ENCODE measurements around the gene SLC25A42.
"Not testable (repeated sequence)": the region's sequence is repeated elsewhere in the genome, so short reads cannot be mapped to it uniquely, and the experiment has no call there.

SLC25A42 gene, protein sequence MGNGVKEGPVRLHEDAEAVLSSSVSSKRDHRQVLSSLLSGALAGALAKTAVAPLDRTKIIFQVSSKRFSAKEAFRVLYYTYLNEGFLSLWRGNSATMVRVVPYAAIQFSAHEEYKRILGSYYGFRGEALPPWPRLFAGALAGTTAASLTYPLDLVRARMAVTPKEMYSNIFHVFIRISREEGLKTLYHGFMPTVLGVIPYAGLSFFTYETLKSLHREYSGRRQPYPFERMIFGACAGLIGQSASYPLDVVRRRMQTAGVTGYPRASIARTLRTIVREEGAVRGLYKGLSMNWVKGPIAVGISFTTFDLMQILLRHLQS

DNA sequence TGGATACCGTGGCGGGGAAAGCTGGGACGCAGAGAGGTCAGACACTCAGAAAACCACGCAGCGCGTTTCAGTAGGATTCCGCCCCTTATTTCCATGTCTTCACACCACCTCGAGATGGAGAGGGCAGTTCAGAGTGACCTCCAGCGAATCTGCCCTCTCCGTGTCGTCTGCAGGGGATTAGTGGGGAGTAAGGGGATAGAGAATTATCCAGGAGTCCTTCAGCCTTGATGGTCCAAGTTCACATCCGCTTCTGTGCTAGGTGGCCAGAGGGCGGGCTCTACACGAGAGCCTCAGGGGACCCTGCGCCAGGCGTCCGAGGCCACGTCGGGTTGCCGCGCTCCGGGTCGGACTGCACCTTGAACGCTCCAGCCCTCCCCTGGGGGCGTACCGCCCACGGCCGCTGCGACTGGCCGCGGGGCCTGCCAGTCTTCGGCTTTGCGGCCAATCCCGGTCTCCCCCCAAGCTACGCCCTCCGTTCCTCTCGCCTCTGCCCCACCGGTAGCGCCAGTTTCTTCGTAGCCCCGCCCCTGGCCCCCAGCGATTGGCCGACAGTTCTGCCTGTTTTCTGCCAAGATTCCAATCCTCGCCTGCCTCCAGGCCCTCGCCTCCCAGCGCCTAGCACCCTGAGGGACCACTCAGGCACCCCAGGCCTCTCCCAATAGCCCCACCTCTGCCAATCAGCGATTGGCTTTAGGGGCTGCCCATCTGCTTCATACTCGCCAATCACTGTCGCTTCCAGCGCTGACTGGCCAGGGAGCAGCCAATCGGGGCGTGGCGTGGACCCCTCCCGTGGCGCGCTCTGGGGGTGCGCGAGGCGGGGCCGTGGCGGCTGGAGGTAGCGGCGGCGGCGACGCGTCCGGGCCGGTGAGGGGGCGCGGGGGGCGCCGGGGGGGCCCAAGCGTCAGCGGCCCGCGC, at the start of gene SLC25A42:
SLC25A42 (plus strand) TSS at position 812 of the 915 bp plus-strand sequence. CDS start 32,131 bp downstream, outside the sequence.
- peak; percentile 97 for DNase-seq (ENCODE audit: low read depth)

DNA sequence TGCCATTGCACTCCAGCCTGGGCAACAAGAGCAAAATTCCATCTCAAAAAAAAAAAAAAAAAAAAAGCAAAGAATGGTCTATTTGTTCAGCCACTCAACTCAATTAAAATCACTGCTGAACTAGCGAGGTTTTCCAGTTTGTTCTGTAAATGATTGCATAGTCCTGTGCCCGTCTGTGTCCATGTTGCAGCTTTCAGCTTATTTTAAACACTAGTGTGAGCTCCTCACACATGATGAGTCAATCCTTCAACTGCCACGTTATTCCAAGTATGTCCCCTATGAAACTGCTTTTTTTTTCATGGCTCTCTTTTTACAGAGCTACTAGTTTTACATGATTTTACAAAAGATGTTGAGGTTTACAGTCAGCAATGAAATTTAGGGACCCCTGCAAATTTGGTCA, 42.7 kb upstream of the SLC25A42 start:
- DNase-seq (ENCODE audit: low read depth), result peak; percentile 34

DNA sequence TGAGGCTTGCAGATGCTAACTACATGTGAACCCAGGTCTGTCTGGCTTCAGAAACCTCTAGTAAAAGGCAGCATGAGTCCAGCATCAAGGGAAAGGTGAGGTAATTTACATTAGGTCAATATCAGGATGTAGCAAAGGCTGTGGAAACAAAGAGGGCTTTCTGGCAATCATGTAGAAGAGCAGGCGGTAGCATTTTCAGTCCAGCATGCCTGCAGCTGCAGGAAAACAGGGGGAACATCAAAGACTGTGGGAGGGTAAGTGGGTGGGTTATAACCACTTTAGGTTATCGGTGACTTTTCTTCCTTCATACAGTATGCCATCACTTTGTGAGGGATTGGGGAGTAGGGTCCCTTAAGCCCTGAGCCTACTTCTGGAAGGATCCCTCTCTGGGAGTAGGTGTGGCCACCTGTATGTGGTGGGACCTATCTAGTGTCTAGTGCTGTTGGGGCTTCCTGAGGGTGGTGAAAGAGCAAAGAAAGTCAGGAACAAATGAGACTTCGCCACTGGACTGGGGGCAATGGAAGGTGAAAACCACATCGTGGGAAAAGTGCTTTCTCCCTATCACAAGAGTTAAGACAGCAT, 41.3 kb upstream of the SLC25A42 start:
- no peak for DNase-seq (ENCODE audit: low read depth)

DNA sequence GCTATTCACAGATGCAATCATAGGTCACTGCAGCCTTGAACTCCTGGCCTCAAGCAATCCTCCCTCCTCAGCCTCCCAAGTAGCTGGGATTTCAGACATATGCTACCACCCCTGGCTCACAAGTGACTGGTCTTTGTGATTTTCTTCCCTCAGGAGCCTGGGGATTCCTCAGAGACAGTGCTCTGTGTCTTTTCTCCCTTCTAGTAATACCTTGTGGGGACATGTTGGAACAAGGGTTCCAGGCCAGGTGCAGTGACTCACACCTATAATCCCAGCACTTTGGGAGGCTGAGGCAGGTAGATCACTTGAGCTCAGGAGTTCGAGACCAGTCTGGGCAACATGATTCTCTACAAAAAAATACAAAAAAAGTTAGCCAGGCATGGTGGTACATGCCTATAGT, 40.4 kb upstream of the SLC25A42 start:
- not testable (repeated sequence) for DNase-seq (ENCODE audit: low read depth)

DNA sequence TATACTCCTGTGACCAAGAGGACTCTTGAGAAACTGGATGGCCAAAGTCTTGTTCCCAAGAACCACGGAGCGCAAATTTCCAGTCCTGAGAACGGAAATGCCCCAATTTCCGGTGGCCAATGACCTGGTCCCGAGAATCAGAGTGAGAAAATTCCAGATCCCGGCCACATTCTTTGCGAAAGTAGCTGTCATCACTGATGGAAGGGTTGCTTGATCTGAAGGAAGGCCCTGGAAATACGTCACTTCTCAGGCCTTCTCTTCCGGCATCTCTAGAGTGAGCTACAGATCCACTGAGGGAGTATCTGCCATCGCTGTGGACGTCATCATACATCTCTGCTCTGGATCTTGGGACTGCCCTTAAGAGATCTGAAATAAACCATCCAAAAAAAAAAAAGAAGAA, 37.9 kb upstream of the SLC25A42 start:
- no peak for DNase-seq (ENCODE audit: low read depth)

DNA sequence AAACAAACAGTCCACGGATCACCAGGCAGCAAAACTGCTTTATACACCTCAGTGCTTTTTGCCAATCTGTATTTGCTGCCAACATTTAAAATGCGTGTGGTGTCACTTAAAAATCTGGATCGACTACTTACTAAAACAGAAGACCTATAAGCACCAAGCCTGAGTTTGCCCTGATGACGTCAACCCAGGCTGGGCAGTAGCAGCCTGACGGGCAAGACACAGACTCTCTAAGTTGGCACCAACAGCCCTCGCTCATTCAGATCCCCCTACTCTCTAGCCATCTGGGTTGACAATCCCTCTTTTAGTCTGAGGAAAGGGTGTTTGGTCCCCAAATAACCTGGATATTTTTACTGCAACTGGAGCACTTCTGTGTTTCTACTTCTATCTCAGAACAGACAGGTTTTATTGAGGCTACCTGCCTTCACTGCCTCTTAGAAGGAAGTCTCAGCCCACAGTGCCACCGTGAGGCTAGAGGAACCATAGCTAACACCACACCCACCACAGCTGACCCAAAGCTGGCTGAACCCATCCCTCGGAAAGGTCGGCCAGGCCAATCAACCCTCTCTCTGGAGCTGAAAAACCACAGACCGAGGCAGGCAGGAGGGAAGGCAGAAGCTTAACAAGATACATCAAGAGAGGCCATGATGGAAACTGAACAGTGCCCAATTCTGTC, 37.4 kb upstream of the SLC25A42 start:
- DNase-seq (ENCODE audit: low read depth), result no peak

DNA sequence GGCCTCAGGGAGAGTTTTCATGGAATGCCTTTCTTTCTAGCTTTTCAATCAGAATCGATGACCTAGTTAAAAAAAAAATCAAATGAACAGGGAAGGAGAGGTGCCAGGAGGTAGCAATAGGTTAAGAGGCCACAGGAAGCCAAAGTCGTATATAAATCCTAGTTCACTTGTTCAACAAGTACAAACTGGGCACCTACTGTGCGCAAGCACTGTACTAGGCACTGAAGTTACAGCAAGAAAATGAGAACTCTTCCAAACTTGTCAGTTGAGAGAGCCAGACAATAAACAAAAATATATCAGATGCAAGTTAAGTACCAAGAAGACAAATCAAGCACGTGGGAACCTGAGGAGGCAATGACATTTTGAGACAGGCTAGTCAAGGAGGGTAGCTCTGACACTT, 36.6 kb upstream of the SLC25A42 start:
- no peak for DNase-seq (ENCODE audit: low read depth)

DNA sequence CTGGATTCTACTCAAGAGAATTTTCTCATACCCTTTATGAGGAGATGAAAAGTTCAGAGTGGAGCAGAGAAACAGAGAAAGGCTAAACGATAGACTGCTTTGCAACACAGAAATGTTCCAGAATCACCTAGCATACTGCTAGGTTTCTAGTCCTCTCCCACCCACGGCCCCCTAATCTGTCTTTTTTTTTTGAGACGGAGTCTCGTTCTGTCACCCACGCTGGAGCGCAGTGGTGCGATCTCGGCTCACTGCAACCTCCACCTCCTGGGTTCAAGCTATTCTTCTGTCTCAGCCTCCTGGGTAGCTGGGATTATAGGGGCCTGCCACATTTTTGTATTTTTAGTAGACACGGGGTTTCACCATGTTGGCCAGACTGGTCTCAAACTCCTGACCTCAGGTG, 35.3 kb upstream of the SLC25A42 start:
- DNase-seq (ENCODE audit: low read depth), result no peak

DNA sequence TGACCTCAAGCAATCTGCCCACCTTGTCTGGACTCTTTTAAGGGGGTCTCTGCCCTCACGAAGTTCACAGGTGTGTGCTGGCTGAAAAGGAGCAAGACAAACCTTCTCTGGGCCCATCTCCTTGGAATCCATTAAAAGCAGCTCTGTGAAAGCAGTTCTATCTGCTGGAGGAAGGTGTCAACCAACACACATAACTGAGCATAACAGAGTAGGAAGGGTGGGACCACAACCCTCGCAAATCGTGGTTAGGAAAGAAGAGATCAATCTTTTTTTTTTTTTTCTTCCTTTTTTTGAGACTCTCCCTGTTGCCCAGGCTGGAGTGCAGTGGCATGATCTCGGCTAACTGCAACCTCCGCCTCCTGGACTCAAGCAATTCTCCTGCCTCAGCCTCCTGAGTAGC, 31.9 kb upstream of the SLC25A42 start:
- DNase-seq (ENCODE audit: low read depth), result no peak

DNA sequence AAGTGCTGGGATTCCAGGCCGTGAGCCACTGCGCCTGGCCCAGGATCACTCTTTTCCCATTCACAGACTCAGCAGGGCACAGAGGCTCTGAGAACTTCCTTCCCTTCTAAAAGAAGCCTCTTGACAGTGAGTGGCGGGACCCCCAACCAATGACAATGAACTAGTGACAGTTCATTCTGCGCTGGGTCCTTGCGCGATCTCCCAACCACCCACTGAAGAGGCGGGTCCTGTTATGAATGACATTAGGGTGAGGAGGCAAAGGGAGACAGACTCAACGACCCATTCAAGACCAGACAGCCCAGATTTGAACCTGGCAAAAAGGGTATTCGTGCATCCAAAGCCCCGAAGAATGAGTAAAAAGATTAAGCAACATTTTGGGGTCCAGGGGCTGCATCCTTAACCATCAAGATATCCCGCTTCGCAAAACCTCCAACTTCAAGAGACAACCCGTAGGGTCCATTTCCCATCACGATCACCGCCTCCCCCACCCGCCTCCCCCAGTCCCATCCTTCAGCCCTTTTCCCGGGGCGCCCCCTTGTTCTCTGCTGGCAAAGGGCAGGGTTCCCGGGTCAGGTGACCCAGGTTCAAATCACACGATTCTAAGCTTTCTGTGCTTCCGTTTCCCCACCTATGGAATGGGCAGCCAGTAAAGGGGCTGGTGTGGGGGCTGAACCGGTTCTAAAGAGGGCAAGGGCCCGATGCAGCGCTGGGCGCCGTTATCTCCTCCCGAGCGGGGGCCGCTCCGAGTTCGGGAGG, 31.2 kb upstream of the SLC25A42 start:
- DNase-seq (ENCODE audit: low read depth), result peak; percentile 88

DNA sequence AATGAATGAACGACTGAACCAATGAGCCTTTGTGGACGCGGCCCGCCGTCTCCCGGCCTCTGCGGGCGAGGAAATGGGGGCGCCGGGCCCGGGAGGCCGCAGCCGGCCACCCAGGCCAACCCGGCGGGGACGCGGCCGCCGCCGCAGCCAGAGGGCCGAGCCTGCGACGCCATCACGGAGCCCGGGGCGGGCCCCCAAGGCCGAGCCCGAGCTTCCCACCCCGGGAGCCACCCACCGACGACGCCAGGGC, 30.7 kb upstream of the SLC25A42 start:
- no peak for DNase-seq (ENCODE audit: low read depth)

DNA sequence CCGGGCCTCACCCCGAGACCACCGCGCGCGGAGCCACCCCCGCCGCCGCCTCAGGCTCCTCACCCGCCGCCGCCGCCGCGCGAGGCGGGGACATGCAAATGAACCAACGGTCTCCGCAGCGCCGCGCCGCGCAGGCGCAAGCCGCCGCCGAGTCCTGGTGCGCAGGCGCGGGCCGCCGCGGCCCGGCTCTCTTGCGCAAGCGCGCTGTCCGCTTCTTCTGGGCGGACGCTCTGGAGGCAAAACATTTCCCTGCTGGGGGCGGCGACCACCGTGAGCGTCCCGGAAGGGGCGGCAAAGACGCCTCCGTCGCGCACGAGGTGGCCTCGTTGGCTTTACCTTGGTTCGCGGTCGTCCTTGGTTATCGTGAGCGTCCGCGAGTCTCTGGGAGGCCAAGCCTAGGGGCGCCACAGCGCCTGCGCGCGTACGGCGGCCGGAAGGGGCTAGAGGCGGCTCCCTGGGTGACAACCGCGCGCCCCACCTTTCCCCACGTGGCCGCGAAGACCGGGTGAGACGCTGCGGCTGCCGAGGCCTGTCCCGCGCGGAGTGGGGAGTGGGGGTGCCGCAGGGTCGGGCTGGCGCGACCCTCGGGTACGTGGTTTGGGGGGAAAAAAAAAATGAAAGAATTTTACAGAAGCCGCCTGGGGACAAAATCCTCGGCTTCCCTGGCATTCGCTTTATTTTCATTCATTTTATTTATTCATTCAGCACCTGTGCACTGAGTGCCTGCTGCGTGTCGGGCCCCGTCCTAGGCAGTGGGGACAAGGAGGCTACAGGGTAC, 30.2 kb upstream of the SLC25A42 start, which contains the start of the genes ARMC6 and SUGP2:
ARMC6 (plus strand) TSS at position 178 of the 778 bp plus-strand sequence. CDS start 607 bp downstream, outside the sequence.
SUGP2 (minus strand) TSS at position 92 of the 778 bp plus-strand sequence. CDS start 2,446 bp downstream, outside the sequence.
- DNase-seq (ENCODE audit: low read depth), result no peak

DNA sequence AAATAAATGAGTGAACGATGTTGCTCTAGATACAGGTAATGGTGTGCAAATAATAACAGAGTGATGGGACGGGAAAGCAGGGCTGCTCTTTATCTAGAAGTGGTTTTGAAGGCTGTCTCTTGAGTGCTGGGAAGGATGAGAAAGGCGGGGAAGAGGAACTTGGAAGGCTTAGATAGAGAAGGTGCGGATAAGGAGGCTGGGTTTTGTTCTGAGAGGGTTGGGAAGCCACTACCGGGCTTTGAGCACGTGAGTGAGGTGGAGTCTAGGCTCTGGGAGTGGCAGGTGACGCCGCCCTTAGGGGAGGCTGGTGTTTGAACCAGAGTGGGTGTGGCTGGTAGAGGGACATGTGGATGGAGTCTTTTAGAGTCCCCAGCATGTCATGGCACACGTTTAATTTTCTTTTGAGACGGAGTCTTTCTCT, 29.6 kb upstream of the SLC25A42 start:
- DNase-seq (ENCODE audit: low read depth), result peak; percentile 27

DNA sequence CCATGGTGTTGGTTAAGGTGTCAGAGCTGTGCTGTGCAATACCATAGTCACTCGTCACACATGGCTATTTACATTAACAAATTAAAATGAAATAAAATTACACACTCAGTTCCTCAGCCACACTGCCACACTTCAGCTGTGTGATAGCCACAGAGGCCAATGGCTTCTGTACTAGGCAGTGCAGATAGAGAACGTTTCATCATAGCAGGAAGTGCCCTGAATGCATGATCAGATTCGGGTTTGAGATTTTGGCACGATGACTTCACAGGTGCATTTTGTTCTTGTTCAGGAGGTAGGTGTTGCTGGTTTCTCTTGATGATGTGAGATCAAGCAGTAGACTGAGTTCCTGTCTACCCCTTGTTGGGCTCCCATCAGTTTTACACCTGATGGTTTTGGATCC, 23.9 kb upstream of the SLC25A42 start:
- DNase-seq (ENCODE audit: low read depth), result no peak

DNA sequence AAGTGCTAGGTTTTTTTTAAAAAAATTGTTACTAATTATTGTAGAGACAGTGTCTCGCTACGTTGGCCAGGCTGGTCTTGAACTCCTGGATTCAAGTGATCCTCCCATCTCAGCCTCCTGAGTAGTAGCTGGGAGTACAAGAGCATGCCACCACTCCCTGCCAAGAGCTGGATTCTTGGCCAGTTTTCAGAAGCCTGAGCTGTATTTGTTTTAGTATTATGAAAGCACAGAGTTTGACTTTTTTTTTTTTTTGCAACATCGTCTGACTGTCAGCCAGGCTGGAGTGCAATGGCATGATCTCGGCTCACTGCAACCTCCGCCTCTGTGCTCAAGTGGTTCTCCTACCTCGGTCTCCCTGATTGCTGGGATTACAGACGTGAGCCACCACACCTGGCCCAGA, 23.4 kb upstream of the SLC25A42 start:
- DNase-seq (ENCODE audit: low read depth), result peak; percentile 72

DNA sequence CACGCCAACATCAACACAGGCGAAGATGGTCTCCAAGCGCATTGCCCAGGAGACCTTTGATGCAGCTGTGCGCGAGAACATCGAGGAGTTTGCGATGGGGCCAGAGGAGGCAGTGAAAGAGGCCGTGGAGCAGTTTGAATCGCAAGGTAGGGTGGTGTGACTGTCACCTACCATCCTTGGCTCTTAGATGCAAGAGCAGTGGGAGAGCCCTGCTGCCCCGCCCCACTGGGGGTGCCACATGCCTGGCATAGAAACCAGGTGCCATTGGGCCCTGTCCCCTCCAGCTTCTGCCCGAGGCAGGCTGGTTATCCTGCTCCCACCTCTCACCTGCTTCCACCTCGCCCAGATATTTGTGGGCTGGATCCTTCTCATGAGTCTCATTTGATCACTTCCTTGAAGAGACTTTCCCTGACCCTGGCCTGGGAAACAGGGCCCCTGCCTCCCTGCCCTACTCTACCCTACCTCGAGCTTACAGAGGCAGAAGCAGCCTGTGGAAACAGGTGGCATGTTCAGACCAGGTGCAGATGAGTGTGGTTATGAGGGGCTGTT, 21.0 kb upstream of the SLC25A42 start:
- DNase-seq (ENCODE audit: low read depth), result no peak

DNA sequence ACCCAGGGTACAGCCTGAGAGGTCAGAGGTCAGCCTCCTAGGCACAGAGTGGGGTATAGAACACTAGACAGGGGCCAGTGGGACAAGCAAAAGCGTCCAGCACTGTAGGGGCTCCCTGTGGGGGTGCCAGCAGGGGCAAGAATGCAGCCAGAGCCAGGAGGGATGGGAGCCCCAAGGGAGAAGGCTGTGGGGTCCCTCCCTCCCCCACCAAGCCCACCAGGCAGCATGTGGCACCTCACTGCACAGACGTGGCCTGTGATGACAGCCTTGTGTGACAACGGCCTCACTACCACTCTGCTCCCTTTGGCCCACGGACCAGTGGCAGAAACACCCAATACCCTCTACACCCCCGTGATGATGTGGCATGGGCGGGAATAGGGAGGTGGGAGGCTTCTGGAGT, 20.3 kb upstream of the SLC25A42 start:
- no peak for DNase-seq (ENCODE audit: low read depth)

DNA sequence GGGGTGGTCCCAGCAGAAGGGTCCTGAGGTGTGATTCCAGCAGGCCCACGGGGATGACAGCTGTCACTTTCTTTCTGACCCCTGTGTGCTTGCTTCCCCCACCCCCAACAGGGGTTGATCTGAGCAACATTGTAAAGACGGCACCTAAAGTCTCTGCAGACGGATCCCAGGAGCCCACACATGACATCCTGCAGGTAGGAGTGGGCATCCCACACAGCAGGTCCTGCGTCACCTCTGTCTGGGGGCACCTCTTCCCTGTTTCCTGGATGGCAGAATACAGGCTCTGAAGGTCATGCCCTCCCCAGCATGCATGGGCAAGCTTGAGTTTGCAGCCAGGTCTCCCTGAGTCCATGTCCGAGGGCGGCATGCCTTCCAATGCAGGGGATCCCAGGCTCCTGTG, 19.9 kb upstream of the SLC25A42 start:
- DNase-seq (ENCODE audit: low read depth), result no peak

DNA sequence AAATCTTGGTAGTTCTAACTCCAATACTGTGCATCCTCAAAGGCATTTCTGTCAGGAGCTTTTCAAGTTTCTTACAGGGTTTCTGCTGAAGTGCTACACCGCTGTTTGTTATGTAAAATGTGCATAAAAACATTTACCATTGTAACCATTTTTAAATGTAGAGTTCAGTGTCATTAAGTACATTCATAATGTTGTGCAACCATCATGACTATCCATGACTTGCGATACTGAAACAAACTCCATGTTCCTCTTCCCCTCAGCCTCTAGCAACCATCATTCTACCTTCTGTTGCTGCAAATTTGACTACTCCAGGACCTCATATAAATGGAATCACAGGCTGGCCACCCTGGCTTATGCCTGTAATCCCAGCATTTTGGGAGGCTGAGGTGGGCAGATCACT, 14.4 kb upstream of the SLC25A42 start:
- no peak for DNase-seq (ENCODE audit: low read depth)

DNA sequence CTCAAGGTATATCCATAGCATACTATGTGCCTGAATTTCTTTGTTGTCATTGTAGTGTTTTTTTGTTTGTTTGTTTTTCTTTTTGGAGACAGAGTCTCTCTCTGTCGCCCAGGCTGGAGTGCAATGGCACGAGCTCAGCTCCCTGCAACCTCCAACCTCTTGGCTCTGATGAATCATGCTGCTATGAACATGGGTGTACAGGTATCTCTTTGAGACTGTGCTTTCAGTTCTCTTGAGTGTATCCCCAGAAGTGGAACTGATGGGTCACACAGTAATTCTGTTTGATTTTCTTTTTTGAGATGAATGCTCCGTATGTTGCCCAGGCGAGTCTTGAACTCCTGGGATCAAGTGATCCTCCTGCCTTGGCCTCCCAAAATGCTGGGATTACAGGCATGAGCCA, 13.7 kb upstream of the SLC25A42 start:
- DNase-seq (ENCODE audit: low read depth), result no peak
